ENCODE results near the gene PEAK1. TPM values are rescaled to one million over a fixed set of nuclear protein-coding genes. Genes with fewer than 3 reads are reported as not detected.
"Not testable (repeated sequence)": the region's sequence is repeated elsewhere in the genome, so short reads cannot be mapped to it uniquely, and the experiment has no call there.

PEAK1 gene
- total RNA-seq, 1 donor from 2014 or later: 289 TPM

DNA sequence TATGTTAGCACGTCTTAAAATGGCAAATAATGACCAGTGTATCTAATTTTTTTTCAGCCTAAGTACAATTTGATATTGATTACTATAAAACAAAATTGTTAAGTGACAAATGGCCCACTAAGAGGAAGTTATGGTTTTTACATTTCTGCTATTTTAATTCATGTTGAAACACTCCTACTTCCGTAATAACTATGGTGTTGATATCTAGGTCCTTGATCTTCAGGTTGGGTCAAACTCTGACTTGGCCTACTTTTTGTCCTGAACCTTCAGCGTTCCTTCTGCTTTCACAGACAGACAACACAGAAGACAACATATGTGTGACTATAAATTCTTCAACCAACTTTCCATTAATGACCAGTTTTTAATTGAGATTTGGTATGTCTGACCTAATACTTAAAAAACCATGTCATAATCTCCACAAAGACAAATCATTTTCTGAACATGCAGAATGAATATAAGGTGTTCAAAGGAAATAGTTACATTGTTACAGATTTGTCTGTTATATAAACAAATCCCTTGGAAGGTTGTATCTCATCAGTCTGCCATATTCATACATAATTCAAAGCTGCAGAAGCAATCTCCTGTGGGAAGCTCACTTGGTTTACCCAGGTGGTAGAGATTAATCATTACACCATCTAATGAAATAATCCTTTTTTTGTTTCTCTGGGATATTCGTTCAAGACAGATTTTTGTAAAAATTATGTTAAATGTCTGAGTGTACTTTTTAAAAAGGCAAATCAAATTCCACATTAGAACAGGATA lies 256.9 kb downstream of the PEAK1 start:
- TF ChIP-seq, protein P1, sequence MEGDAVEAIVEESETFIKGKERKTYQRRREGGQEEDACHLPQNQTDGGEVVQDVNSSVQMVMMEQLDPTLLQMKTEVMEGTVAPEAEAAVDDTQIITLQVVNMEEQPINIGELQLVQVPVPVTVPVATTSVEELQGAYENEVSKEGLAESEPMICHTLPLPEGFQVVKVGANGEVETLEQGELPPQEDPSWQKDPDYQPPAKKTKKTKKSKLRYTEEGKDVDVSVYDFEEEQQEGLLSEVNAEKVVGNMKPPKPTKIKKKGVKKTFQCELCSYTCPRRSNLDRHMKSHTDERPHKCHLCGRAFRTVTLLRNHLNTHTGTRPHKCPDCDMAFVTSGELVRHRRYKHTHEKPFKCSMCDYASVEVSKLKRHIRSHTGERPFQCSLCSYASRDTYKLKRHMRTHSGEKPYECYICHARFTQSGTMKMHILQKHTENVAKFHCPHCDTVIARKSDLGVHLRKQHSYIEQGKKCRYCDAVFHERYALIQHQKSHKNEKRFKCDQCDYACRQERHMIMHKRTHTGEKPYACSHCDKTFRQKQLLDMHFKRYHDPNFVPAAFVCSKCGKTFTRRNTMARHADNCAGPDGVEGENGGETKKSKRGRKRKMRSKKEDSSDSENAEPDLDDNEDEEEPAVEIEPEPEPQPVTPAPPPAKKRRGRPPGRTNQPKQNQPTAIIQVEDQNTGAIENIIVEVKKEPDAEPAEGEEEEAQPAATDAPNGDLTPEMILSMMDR (IDR thresholded peaks at IDR 0.05; ENCODE audit: unreplicated experiment): no peak
- no peak for DNase-seq (ENCODE audit: low spot score)
- Mint-ChIP-seq H3K27me3 (ENCODE audit: unreplicated experiment) (peaks cover 2% of the 10 kb centered on the region), H3K4me3 (ENCODE audit: unreplicated experiment) (no peak overlapping the region), H3K27ac (ENCODE audit: unreplicated experiment) (peak overlapping the region; percentile 36), H3K36me3 (ENCODE audit: low read depth, unreplicated experiment) (peaks cover 23% of the 10 kb centered on the region), H3K9me3 (ENCODE audit: unreplicated experiment) (no peaks in the 10 kb centered on the region), H3K4me1 (ENCODE audit: unreplicated experiment) (peaks cover 19% of the 10 kb centered on the region)

DNA sequence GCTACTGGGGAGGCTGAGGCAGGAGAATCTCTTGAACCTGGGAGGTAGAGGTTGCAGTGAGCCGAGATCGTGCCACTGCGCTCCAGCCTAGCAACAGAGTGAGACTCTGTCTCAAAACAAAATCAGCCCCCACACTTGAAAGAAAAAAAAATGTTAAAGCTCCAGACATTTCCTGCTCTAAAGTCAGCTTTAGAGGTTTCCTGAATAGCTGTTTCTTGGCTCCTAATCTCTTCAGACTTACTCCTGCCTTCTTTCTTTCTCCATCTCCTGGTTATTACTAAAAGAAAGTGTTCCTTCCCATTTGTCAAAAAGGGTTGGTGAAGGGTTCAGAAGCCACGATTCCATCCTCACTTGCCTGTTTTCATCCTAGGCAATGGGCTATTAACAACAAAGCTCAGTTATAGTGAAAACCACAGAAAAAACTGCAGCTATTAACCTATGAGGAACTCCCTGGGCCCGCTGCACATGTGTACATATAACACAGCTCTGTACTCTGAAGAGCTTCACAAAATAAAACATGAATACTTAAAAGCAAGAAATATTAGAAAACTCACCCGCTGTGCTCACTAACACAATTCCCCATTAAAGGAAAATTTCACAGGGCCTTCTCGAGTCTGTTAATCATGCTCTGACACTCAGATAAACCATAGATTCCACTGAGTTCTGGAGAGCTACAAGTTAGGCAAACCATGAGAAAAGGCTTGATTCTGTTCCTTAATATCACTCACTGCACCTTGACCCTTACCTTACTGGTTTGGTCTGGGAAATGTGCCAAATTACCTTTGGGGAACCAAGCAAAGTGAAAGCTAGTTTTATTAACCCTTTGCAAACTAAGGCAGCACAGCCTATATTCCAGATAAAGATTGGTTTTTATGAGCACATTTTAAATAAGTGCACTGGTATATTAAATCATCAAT lies 259.1 kb downstream of the PEAK1 start:
- no peak for DNase-seq (ENCODE audit: low spot score)
- TF ChIP-seq, protein P1 (IDR thresholded peaks at IDR 0.05; ENCODE audit: unreplicated experiment): no peak
- H3K9me3 Mint-ChIP-seq (ENCODE audit: unreplicated experiment): no peaks in the 10 kb centered on the region
- H3K36me3 Mint-ChIP-seq (ENCODE audit: low read depth, unreplicated experiment): peaks cover 33% of the 10 kb centered on the region
- H3K27me3 Mint-ChIP-seq (ENCODE audit: unreplicated experiment): peaks cover 2% of the 10 kb centered on the region
- no peak overlapping the region for H3K4me3 Mint-ChIP-seq (ENCODE audit: unreplicated experiment)
- peaks cover 19% of the 10 kb centered on the region for H3K4me1 Mint-ChIP-seq (ENCODE audit: unreplicated experiment)
- peak overlapping the region; percentile 77 for H3K27ac Mint-ChIP-seq (ENCODE audit: unreplicated experiment)

DNA sequence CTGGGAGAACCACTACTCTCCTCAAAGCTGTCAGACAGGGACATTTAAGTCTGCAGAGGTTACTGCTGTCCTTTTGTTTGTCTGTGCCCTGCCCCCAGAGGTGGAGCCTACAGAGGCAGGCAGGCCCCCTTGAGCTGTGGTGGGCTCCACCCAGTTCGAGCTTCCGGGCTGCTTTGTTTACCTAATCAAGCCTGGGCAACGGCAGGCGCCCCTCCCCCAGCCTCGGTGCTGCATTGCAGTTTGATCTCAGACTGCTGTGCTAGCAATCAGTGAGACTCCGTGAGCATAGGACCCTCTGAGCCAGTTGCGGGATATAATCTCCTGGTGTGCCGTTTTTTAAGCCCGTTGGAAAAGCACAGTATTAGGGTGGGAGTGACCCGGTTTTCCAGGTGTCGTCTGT lies 263.9 kb downstream of the PEAK1 start:
- not testable (repeated sequence) for H3K4me3 Mint-ChIP-seq (ENCODE audit: unreplicated experiment); H3K9me3 Mint-ChIP-seq (ENCODE audit: unreplicated experiment); DNase-seq (ENCODE audit: low spot score); H3K27me3 Mint-ChIP-seq (ENCODE audit: unreplicated experiment); H3K27ac Mint-ChIP-seq (ENCODE audit: unreplicated experiment)
- Mint-ChIP-seq H3K4me1 (ENCODE audit: unreplicated experiment) (peaks cover 14% of the 10 kb centered on the region), H3K36me3 (ENCODE audit: low read depth, unreplicated experiment) (peaks cover 52% of the 10 kb centered on the region)

DNA sequence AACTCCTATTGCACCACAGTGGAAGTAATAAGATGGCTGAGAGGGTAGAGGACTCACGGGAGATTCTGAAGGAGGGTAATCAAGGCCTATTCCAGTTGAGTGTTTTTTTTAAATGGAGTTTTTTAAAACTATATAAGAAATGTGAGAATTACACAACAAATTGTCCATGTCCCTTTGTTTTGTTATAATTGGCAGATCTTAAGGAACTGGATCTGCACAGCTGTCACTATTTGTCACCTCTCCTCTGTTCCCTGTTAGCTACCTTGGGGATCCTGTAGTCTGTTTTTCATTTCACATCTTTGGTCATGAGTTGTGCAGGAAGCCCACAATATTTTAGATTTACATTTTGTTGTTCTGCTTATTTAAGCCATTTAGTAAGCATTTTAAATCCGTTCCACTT lies 271.7 kb downstream of the PEAK1 start:
- Mint-ChIP-seq H3K36me3 (ENCODE audit: low read depth, unreplicated experiment) (peaks cover 39% of the 10 kb centered on the region), H3K4me1 (ENCODE audit: unreplicated experiment) (no peaks in the 10 kb centered on the region), H3K9me3 (ENCODE audit: unreplicated experiment) (no peaks in the 10 kb centered on the region), H3K27me3 (ENCODE audit: unreplicated experiment) (no peaks in the 10 kb centered on the region), H3K4me3 (ENCODE audit: unreplicated experiment) (no peak overlapping the region), H3K27ac (ENCODE audit: unreplicated experiment) (no peak overlapping the region)
- no peak for DNase-seq (ENCODE audit: low spot score)
- TF ChIP-seq, protein P1 (IDR thresholded peaks at IDR 0.05; ENCODE audit: unreplicated experiment): no peak

DNA sequence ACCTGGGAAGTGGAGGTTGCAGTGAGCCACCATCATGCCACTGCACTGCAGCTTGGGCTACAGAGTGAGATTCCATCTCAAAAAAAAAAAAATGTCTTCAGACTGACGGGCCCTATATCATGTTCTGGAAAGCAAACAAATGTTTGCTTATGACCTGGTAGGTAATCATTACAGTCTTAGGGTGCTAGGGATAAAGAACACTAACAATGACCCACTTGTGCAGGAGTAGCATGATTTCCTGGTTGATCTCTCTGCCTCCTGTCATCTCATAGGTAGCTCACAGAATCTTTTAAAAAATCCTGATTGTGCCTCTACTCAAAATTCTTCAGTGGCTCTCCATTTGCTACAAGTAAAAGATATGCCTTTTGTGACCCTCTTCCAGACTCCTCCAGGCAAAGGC lies 274.5 kb downstream of the PEAK1 start:
- Mint-ChIP-seq H3K27me3 (ENCODE audit: unreplicated experiment) (no peaks in the 10 kb centered on the region), H3K36me3 (ENCODE audit: low read depth, unreplicated experiment) (peaks cover 64% of the 10 kb centered on the region), H3K4me3 (ENCODE audit: unreplicated experiment) (peak overlapping the region; percentile 14), H3K27ac (ENCODE audit: unreplicated experiment) (no peak overlapping the region), H3K9me3 (ENCODE audit: unreplicated experiment) (no peaks in the 10 kb centered on the region), H3K4me1 (ENCODE audit: unreplicated experiment) (no peaks in the 10 kb centered on the region)
- DNase-seq (ENCODE audit: low spot score): no peak
- TF ChIP-seq, protein P1 (IDR thresholded peaks at IDR 0.05; ENCODE audit: unreplicated experiment): no peak
